Smooth muscle cell (in vitro differentiated cells): ENCODE data around the gene USP7. TPM values are rescaled to one million over a fixed set of nuclear protein-coding genes. Genes with fewer than 3 reads are reported as not detected.

Experiments
- DNase-seq: peaks from one replicate; lab custom pipeline; 2025; ENCODE audit not compliant: unreplicated experiment; lab: John Stamatoyannopoulos, UW
- H2AFZ ChIP-seq: fragments of 200-600 bp; sonication (generic); 2 replicates; pipeline ENCODE4 v1.6.0; 2016; ENCODE audit warnings: antibody characterized with exemption, low read depth, mild to moderate bottlenecking
- H3F3A ChIP-seq: fragments of 200-600 bp; sonication (generic); 2 replicates; pipeline ENCODE4 v1.6.0; 2017; ENCODE audit warnings: antibody characterized with exemption, low read depth
- H3K27ac ChIP-seq: fragments of 200-600 bp; sonication (generic); 2 replicates; pipeline ENCODE4 v1.5.1; 2016; ENCODE audit warnings: low read depth, mild to moderate bottlenecking
- H3K27me3 ChIP-seq: fragments of 200-600 bp; sonication (generic); 2 replicates; pipeline ENCODE4 v1.6.1; 2016; ENCODE audit warnings: low read depth, mild to moderate bottlenecking
- H3K36me3 ChIP-seq: fragments of 200-600 bp; sonication (generic); 2 replicates; pipeline ENCODE4 v1.5.1; 2016; ENCODE audit warnings: low read depth
- H3K4me1 ChIP-seq: fragments of 200-600 bp; sonication (generic); 2 replicates; pipeline ENCODE4 v1.5.1; 2016; ENCODE audit warnings: low read depth
- H3K4me2 ChIP-seq: fragments of 200-600 bp; sonication (generic); 2 replicates; pipeline ENCODE4 v1.6.0; 2016; ENCODE audit warnings: mild to moderate bottlenecking
- H3K4me3 ChIP-seq: fragments of 200-600 bp; sonication (generic); 2 replicates; pipeline ENCODE4 v1.5.1; 2016; ENCODE audit warnings: mild to moderate bottlenecking
- H3K79me2 ChIP-seq: fragments of 200-600 bp; sonication (generic); 2 replicates; pipeline ENCODE4 v1.6.0; 2016; ENCODE audit warnings: low read depth, mild to moderate bottlenecking
- H3K9ac ChIP-seq: fragments of 200-600 bp; sonication (generic); 2 replicates; pipeline ENCODE4 v1.6.0; 2016; ENCODE audit warnings: low read depth
- H3K9me3 ChIP-seq: fragments of 200-600 bp; sonication (generic); replicated peaks from 2 replicates; pipeline ENCODE4 v1.5.1; 2016; ENCODE audit warnings: low read depth
- H4K20me1 ChIP-seq: fragments of 200-600 bp; sonication (generic); 2 replicates; pipeline ENCODE4 v1.6.0; 2016; ENCODE audit warnings: low read depth
- WGBS: methylation state at CpG from one replicate; pipeline ENCODE4 v1.1.7; 2016; ENCODE audit warnings: low lambda C conversion rate; 5-methylcytosine and 5-hydroxymethylcytosine counted together
- polyA plus RNA-seq: library from polyadenylated mRNA; unstranded; fragments of >200 nt; fragmentation: Nextera tagmentation; extraction: Ambion mirVana; gene quantifications from 2 replicates; pipeline ENCODE4 v1.2.1, GENCODE V29; 2016
- total RNA-seq: library from RNA; depleted of rRNA; stranded (reverse); fragments of >200 nt; gene quantifications from 2 replicates; pipeline ENCODE4 v1.2.3, GENCODE V29; 2014
- TF ChIP-seq, protein P1 (sequence below): fragments of 200-600 bp; sonication (generic); IDR thresholded peaks from 2 replicates; pipeline ENCODE4 v1.5.1; 2017; ENCODE audit warnings: borderline replicate concordance, mild to moderate bottlenecking, antibody characterized with exemption; ENCODE audit not compliant: insufficient read depth, poor library complexity, severe bottlenecking

USP7 gene
- total and polyA plus RNA-seq, 2 experiments from 2014 or later, result 50.7 to 52.1 TPM

DNA sequence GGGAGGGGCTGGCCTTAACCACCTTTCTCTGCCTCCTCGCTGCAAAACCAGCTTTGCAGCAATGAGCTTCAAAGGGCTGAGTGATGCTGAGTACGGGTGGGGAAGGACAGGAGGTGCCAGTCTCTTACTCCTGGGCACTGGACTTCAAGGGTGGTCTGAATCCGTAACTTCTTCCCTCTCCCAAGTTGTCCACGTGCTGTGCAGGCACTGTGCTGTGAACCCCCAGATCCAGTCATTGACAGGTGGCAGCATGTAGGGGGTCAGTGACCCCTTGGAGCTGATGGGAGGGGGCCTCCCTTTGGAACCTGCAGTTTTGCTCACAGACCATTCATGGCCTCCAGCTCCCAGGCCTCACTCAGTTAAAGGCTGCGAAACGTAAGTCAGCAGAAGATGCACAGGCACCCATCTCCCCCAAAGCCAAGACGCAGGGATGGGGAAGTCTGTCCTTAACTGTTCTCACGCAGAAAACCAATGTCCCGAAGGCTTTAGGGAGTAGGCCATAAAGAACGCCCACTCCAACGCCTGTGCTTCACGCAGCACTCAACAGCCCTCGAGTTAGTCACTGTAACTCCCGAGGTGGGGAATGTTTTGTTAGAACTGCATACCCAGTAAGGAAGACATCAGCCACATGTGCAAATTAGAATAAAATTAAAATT, 73.7 kb downstream of the USP7 start:
- H3K4me1 ChIP-seq, result peaks cover 14% of the 10 kb centered on the region
- H3K27ac ChIP-seq, result no peak overlapping the region
- H3K4me3 ChIP-seq, result no peak overlapping the region
- TF ChIP-seq, protein P1, sequence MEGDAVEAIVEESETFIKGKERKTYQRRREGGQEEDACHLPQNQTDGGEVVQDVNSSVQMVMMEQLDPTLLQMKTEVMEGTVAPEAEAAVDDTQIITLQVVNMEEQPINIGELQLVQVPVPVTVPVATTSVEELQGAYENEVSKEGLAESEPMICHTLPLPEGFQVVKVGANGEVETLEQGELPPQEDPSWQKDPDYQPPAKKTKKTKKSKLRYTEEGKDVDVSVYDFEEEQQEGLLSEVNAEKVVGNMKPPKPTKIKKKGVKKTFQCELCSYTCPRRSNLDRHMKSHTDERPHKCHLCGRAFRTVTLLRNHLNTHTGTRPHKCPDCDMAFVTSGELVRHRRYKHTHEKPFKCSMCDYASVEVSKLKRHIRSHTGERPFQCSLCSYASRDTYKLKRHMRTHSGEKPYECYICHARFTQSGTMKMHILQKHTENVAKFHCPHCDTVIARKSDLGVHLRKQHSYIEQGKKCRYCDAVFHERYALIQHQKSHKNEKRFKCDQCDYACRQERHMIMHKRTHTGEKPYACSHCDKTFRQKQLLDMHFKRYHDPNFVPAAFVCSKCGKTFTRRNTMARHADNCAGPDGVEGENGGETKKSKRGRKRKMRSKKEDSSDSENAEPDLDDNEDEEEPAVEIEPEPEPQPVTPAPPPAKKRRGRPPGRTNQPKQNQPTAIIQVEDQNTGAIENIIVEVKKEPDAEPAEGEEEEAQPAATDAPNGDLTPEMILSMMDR, result no peak
- H4K20me1 ChIP-seq, result peaks cover 94% of the 10 kb centered on the region
- H2AFZ ChIP-seq, result no peak overlapping the region
- peaks cover 7% of the 10 kb centered on the region for H3F3A ChIP-seq
- no peaks in the 10 kb centered on the region for H3K27me3 ChIP-seq
- no peaks in the 10 kb centered on the region for H3K9me3 ChIP-seq
- H3K36me3 ChIP-seq, result peaks cover 14% of the 10 kb centered on the region
- 74% methylated on average over 14 of the region's 14 CpGs for WGBS
- DNase-seq, result no peak
- peaks cover 3% of the 10 kb centered on the region for H3K79me2 ChIP-seq
- no peak overlapping the region for H3K4me2 ChIP-seq
- H3K9ac ChIP-seq, result no peak overlapping the region

DNA sequence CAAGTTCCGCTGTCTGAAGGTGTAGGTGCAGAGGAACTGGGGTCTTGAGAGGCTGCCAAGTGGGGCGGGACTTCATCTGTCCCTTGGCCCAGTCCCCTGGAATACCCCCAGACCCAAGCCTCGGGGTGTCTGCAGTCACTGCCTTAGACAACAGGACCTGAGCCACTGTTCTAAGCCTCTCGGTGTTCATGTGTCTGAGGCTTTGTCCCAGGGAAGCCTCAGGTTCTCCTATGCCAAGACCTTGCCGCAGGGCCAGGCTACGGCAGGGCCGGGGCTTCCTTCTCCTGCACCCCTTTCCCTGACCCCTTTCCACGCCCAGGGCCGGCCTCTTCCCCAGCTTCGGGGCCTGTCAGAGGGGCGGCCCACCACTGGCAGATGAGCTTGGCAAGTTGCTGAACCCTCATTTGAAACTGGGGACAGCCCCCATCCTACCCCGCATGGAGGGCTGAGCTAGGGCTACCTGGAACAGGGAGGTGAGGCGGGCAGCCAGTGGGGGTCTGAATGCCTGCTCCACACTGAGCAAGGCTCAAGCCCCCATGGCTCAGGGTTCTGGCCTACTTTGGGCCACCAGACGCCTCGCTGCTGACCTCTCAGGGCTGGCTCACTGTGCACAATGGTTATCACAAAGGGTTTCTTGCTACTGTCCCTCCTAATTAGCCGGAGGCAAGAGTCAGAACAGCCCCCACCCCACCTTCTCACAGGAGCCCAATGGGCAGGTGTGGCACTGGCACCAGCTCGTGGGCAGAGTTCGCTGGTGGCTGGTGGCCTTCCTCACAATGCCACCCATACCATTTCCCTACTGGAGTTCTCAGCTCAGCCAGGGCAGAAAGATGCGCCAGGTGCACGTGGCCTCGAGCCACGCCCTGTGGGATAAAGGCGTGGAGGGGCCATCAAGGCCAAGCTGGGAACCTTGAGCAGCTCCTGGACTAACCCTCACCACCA, 74.5 kb downstream of the USP7 start:
- Histone ChIP-seq H3K79me2 (peaks cover 3% of the 10 kb centered on the region), H2AFZ (no peak overlapping the region), H3K27me3 (no peaks in the 10 kb centered on the region), H3K4me1 (peaks cover 14% of the 10 kb centered on the region), H3K36me3 (peaks cover 10% of the 10 kb centered on the region), H3K27ac (no peak overlapping the region), H3K9me3 (no peaks in the 10 kb centered on the region), H3K4me3 (no peak overlapping the region), H4K20me1 (peaks cover 92% of the 10 kb centered on the region), H3F3A (peaks cover 7% of the 10 kb centered on the region), H3K4me2 (no peak overlapping the region), H3K9ac (no peak overlapping the region)
- TF ChIP-seq, protein P1, result no peak
- 91% methylated on average over 23 of the region's 23 CpGs for WGBS
- DNase-seq, result no peak

GRCh38 chr16:8887952-8888560, 75.7 kb downstream of the USP7 start:
- Histone ChIP-seq H4K20me1 (peaks cover 81% of the 10 kb centered on the region), H2AFZ (no peak overlapping the region), H3K27me3 (no peaks in the 10 kb centered on the region), H3K36me3 (peaks cover 1% of the 10 kb centered on the region), H3K4me1 (peaks cover 14% of the 10 kb centered on the region), H3K9ac (no peak overlapping the region), H3K9me3 (no peaks in the 10 kb centered on the region), H3K4me2 (peak overlapping the region; percentile 24), H3K79me2 (peaks cover 3% of the 10 kb centered on the region), H3K27ac (peak overlapping the region; percentile 37), H3K4me3 (no peak overlapping the region), H3F3A (peaks cover 7% of the 10 kb centered on the region)
- WGBS, result 72% methylated on average over 16 of the region's 16 CpGs
- peak; percentile 25 for DNase-seq
- TF ChIP-seq, protein P1, result no peak
